HL-60 (cell line): Measurements from ENCODE around the gene MYO10.

Experiments
- POLR2AphosphoS5 ChIP-seq: IDR thresholded peaks from 2 replicates; pipeline ENCODE4 v1.6.1; 2012; ENCODE audit warnings: low read depth
- TF ChIP-seq, protein P1 (sequence below): IDR thresholded peaks from one replicate; pipeline ENCODE4 v1.5.1; 2011; ENCODE audit warnings: low read length, control low read depth, inconsistent platforms; ENCODE audit not compliant: insufficient read depth

DNA sequence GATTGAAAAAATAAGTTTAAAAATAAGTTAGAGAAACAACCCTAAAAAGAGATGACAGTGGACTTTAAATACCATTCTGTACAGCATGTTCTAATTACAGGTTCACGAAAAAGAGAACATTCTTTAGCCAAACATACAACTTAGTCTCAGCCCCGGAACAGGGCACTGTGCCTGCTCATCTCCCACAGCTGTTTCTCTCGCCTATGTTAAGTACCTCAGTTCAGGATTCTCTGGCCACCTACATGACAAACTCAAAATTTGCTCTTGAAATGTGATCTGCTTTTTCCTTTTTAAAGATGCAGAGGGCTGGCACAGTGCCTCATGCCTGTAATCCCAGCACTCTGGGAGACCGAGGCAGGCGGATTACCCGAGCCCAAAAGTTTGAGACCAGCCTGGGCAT, 52.3 kb downstream of the MYO10 start:
- TF ChIP-seq, protein P1, sequence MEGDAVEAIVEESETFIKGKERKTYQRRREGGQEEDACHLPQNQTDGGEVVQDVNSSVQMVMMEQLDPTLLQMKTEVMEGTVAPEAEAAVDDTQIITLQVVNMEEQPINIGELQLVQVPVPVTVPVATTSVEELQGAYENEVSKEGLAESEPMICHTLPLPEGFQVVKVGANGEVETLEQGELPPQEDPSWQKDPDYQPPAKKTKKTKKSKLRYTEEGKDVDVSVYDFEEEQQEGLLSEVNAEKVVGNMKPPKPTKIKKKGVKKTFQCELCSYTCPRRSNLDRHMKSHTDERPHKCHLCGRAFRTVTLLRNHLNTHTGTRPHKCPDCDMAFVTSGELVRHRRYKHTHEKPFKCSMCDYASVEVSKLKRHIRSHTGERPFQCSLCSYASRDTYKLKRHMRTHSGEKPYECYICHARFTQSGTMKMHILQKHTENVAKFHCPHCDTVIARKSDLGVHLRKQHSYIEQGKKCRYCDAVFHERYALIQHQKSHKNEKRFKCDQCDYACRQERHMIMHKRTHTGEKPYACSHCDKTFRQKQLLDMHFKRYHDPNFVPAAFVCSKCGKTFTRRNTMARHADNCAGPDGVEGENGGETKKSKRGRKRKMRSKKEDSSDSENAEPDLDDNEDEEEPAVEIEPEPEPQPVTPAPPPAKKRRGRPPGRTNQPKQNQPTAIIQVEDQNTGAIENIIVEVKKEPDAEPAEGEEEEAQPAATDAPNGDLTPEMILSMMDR, result no peak
- no peak for TF ChIP-seq POLR2AphosphoS5
